ENCODE measurements around the gene EPN2.

Gene EPN2

DNA sequence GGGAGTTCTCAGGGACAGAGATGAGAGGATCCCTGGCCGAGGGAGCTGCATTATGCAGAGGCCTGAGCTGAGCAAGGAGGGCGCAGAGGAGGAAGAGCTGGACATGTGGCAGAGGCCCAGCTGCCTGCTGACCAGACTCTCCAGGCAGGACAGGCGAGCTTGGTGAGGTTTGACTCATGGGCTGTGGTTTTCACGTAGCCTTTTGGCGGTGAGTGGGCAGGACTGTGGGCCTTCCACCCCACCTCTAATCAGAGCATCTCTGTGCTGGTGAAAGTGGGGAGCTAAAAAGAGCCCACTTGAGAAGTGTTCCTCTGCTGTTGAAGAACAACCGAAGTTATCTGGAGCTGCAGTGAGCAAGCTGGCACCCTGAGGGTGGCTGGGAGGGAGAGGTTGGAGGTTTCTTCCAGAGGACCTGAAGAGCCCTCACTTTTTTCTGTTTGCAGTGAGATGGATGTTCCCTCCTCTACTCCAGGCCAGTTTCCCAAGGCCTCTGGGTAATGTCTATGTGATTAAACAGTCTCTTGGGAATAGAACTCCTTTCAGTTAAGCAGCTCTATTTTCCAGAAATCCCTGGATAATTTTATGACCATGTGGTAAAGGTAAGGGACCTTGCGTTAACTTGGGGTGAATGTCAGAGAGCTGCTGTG is 11.9 kb downstream of the EPN2 start:
- H3K36me3 ChIP-seq (replicated peaks): 0 out of 2 replicates have a peak, but pooled peaks cover 3% of the 10 kb centered on the region
- H3K9me3 ChIP-seq: no peaks in the 10 kb centered on the region
- DNase-seq (ENCODE audit: low spot score in 2 of 2): peak in 1 of 2 experiments; percentile 7
- no peak overlapping the region for H3K4me3 ChIP-seq
- H3K4me1 ChIP-seq: no peaks in the 10 kb centered on the region
- no peaks in the 10 kb centered on the region for H3K27me3 ChIP-seq (ENCODE audit: low read depth)
- in situ Hi-C loops (cut with MboI; ENCODE audit: low sequenced_read_pairs): no loop called here

DNA sequence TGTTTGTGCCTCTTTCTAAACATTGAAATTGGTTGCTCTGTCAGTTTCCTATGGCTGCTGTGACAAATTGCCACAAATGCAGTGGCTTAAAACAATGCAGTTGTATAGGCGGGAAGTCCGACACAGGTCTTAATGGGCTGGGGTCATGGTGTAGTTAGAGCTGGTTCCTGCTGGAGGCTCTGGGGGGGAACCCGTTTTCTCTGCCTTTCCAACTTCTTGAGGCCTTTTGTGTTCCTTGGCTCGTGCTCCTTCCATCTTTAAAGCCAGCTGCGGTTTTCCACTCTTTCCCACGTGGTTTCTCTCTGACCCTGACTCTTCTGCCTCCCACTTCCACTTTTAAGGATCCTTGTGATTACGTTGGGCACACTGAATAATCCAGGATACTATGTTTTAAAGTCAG is 12.5 kb downstream of the EPN2 start:
- no peak for DNase-seq (ENCODE audit: low spot score in 2 of 2)
- H3K27me3 ChIP-seq (ENCODE audit: low read depth): no peaks in the 10 kb centered on the region
- in situ Hi-C loops (cut with MboI; ENCODE audit: low sequenced_read_pairs): no loop called here

DNA sequence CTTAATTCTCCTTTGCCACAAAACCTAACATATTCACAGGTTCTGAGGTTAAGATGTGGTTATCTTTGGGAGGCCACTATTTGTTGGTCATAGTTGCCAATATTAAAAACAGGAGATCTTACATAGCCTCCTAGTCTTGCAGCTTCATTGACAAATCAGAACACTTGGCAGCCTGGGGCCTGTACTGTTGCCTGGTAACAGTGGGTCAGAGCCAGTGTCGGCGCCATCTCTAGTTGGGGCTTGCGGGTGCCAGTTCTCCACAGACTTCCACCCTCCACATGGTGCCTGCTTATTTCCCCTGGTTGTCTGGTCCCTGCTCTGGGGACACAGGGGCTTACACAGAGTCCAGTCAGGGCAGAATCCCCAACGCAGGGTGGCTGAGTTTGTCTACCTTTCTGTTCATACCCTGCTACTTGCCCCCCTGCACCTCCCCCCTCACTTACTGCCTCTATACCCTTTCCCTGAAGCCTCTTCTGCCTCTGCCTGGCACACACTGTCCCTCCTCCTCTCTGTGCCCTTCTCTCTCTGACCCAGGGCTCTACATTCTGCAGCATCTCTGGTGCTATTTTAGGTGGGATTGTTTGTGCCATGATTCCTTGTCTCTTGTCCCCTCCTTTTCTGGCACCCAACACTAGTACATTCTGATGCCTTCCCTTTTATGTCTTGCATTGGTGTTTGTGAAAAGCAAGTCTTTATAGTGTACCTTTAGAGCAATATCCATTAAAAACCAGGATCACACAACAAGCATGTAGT is 13.4 kb downstream of the EPN2 start:
- Histone ChIP-seq H3K4me1 (no peaks in the 10 kb centered on the region), H3K27me3 (ENCODE audit: low read depth) (no peaks in the 10 kb centered on the region), H3K9me3 (no peaks in the 10 kb centered on the region), H3K36me3 (replicated peaks) (0 out of 2 replicates have a peak, but pooled peaks cover 3% of the 10 kb centered on the region), H3K4me3 (no peak overlapping the region)
- in situ Hi-C loops (cut with MboI; ENCODE audit: low sequenced_read_pairs): no loop called here
- DNase-seq (ENCODE audit: low spot score in 2 of 2): no peak

More for the DNA sequence above, 12.5 kb downstream of the EPN2 start:
- no peaks in the 10 kb centered on the region for H3K9me3 ChIP-seq
- H3K4me1 ChIP-seq: no peaks in the 10 kb centered on the region
- no peak overlapping the region for H3K4me3 ChIP-seq
- H3K36me3 ChIP-seq (replicated peaks): 0 out of 2 replicates have a peak, but pooled peaks cover 3% of the 10 kb centered on the region

DNA sequence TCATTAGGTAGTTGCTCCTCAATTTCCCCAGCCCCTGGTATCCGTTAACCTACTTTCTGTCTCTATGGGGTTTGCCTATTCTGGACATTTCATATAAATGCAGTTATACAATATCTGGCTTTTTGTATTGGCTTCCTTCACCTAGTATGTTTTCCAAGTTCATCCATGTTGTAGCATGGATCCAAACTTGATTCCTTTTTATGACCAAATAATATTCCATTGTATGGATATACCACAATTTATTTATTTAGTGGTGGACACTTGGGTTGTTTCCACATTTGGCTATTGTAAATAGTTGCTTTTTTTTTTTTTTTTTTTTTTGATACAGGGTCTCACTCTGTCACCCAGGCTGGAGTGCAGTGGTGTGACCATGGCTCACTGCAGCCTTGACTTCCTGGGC is 15.9 kb downstream of the EPN2 start:
- no peak for DNase-seq (ENCODE audit: low spot score in 2 of 2)
- no peak overlapping the region for H3K4me3 ChIP-seq
- in situ Hi-C loops (cut with MboI; ENCODE audit: low sequenced_read_pairs): no loop called here
- no peaks in the 10 kb centered on the region for H3K9me3 ChIP-seq
- H3K27me3 ChIP-seq (ENCODE audit: low read depth): no peaks in the 10 kb centered on the region
- H3K36me3 ChIP-seq (replicated peaks): 0 out of 2 replicates have a peak, but pooled peaks cover 3% of the 10 kb centered on the region
- no peaks in the 10 kb centered on the region for H3K4me1 ChIP-seq

DNA sequence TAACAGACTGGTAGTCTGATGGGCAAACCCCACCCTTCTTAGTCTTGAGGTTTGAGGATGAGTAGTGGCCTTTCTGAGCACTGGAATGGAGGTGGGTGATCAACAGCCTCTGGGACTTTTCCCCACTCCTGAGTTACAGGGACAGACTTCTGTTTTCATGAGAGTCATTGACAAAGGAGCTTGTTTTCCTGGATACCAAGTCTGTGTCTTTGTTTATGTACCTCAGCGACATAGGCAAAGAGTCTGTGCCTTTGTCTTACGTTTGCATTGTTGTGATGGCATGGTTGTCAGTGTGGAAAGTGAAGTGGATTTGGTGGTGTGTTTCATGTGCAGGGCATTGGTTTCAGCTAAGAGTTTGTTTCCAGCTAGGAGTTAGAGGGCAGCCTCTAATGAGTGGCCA is 17.5 kb downstream of the EPN2 start:
- no peaks in the 10 kb centered on the region for H3K27me3 ChIP-seq (ENCODE audit: low read depth)
- in situ Hi-C loops (cut with MboI; ENCODE audit: low sequenced_read_pairs): no loop called here
- H3K36me3 ChIP-seq (replicated peaks): 0 out of 2 replicates have a peak, but pooled peaks cover 3% of the 10 kb centered on the region
- H3K9me3 ChIP-seq: no peaks in the 10 kb centered on the region
- DNase-seq (ENCODE audit: low spot score in 2 of 2): no peak
- no peaks in the 10 kb centered on the region for H3K4me1 ChIP-seq
- no peak overlapping the region for H3K4me3 ChIP-seq

DNA sequence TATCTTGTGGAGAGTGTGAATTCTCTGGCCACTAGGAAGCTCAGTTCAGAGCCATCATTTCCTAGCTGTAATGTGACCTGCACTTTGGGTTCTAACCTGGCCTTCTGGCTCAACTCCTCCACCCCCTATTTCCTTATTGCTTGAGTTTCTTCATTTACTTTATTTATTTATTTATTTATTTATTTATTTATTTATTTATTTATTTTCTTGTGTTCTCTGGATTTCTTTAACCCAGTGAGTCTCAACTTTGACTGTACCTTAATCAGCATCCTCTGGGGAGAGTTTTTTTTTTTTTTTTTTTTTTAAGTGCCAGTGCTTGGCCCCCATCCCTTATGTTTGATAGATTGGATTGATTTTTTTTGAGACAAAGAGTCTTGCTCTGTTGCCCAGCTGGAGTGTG is 18.1 kb downstream of the EPN2 start:
- Histone ChIP-seq H3K36me3 (replicated peaks) (0 out of 2 replicates have a peak, but pooled peaks cover 3% of the 10 kb centered on the region), H3K27me3 (ENCODE audit: low read depth) (no peaks in the 10 kb centered on the region), H3K4me3 (no peak overlapping the region), H3K9me3 (no peaks in the 10 kb centered on the region), H3K4me1 (no peaks in the 10 kb centered on the region)
- in situ Hi-C loops (cut with MboI; ENCODE audit: low sequenced_read_pairs): no loop called here
- DNase-seq (ENCODE audit: low spot score in 2 of 2): no peak

DNA sequence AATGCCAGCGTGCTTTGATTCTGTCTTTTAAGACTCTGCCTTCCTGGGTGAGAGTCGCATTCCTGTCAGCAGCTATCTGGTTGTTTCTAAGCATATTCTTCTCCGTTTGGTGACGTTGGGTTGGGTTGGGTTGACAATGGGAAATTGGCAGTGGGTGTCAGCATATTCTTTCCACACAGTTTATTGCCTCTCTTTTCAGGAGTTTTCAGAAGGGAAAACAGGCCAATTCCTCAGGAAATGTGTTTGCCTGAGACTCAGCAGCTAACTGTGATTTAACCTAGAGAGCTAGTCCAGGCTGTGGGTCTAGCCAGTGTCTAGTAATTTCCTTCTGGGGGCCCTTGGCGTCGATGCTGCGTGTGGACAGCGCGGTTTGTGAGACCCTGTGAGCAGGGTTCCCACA is 21.2 kb downstream of the EPN2 start:
- Histone ChIP-seq H3K27me3 (ENCODE audit: low read depth) (no peaks in the 10 kb centered on the region), H3K9me3 (no peaks in the 10 kb centered on the region), H3K36me3 (replicated peaks) (no peaks in the 10 kb centered on the region), H3K4me1 (no peaks in the 10 kb centered on the region), H3K4me3 (no peak overlapping the region)
- DNase-seq (ENCODE audit: low spot score in 2 of 2): no peak
- in situ Hi-C loops (cut with MboI; ENCODE audit: low sequenced_read_pairs): no loop called here

DNA sequence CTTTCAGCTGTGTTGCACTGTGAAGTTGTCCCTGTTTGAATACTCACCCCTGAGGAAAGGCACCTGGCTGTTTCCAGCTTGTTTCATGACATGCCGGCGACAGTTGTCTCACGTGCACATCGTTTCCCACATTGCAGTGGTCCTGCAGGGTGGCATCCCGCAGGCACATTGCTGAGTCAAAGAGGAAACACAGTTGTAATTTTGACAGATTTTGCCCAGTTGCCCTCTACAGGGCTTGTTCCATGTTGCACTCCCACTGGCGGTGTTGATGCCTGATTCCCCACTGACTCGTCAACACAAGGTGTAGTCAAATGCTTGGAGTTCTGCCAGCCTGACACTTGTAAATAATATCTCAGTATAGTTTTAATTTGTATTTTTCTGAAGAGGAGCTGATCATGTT is 23.8 kb downstream of the EPN2 start:
- DNase-seq (ENCODE audit: low spot score in 2 of 2): no peak
- Histone ChIP-seq H3K4me1 (no peaks in the 10 kb centered on the region), H3K36me3 (replicated peaks) (no peaks in the 10 kb centered on the region), H3K27me3 (ENCODE audit: low read depth) (no peaks in the 10 kb centered on the region), H3K9me3 (no peaks in the 10 kb centered on the region), H3K4me3 (no peak overlapping the region)
- in situ Hi-C loops (cut with MboI; ENCODE audit: low sequenced_read_pairs): no loop called here

DNA sequence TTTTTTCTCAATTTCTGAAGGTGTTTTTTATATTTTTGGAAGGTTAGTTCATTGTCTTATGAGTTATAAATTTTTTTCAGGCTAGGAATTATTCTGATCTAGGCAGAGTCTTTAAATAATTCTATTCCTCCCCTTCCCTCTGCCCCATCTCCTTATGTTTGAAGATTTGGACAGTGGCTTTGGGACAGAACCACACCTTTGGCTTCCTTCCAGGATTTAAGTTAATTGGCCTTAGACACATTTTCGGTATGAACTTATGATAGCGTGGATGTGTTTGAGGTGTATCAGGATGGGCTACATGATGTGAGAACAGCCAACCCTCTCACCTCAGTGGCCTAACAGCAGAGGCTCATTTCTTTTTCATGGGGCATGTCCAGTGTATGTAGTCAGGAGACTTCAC is 24.3 kb downstream of the EPN2 start:
- H3K4me1 ChIP-seq: no peaks in the 10 kb centered on the region
- H3K27me3 ChIP-seq (ENCODE audit: low read depth): no peaks in the 10 kb centered on the region
- no peaks in the 10 kb centered on the region for H3K36me3 ChIP-seq (replicated peaks)
- in situ Hi-C loops (cut with MboI; ENCODE audit: low sequenced_read_pairs): no loop called here
- no peak for DNase-seq (ENCODE audit: low spot score in 2 of 2)
- H3K4me3 ChIP-seq: no peak overlapping the region
- H3K9me3 ChIP-seq: no peaks in the 10 kb centered on the region

DNA sequence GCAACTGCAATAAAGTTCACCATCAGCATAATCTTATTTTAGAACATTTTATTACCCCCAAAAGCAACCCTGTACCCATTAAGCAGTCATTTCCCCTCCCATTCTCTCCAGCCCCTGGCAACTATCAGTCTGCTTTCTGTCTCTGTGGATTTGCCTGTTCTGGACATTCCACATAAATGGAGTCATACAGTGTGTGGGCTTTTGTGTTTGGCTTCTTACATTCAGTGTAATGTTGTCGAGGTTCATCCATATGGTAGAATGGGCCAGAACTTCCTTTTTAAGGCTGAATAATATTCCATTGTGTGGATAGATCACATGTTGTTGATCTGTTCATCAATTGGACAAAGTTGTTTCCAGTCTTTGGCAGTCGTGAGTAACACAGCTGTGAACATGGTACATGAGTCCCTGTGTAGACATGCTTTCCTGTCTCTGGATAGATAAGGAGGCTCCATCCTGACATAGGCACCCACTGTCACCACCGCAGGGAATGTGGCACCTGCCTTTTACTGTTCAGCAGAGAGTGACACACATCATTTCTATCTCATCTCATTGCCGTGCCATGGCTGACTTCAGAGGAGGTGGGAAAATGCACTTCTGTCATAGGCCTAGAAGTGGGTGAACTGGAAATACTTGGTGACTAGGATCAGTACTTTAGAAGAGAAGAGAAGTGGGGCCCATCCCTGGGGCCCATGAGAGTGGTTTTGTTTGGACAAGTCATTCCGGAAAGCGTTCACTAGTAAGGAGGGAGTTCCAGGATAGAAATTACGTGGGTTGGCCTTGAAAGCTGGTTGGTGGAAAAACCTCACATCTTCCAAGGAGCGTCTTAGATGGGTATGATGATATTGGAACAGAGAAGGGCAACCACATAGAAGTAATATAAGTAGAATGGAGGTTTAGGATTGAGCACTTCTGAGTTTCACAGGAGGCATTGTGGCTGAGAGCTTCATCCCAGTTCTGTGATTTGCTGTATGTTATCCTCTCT is 25.8 kb downstream of the EPN2 start:
- no peak for DNase-seq (ENCODE audit: low spot score in 2 of 2)
- no peaks in the 10 kb centered on the region for H3K27me3 ChIP-seq (ENCODE audit: low read depth)
- no peak overlapping the region for H3K4me3 ChIP-seq
- no peaks in the 10 kb centered on the region for H3K4me1 ChIP-seq
- no peaks in the 10 kb centered on the region for H3K9me3 ChIP-seq
- no peaks in the 10 kb centered on the region for H3K36me3 ChIP-seq (replicated peaks)
- in situ Hi-C loops (cut with MboI; ENCODE audit: low sequenced_read_pairs): no loop called here

DNA sequence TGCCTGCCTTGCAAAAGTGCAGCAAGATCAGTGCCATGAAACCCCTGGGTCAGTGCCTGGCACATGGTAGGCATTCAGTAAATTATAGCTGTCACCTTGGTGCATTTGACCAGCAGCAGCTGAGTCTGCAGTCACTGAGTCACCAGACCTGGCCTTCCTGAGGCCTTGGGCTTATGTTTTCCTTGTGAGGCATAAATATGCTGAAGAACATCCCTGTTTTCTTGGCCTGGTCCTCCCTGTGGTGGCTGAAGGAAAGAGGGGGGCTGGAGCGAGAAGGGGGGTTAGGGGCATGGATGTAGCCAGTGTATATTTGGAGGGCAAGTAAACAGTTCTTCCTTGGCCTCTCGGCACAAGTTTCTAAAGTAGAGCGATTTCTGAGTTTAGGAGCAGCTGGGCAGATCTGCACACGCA is 26.5 kb downstream of the EPN2 start:
- DNase-seq (ENCODE audit: low spot score in 2 of 2): no peak
- H3K27me3 ChIP-seq (ENCODE audit: low read depth): no peaks in the 10 kb centered on the region
- H3K9me3 ChIP-seq: no peaks in the 10 kb centered on the region
- H3K4me3 ChIP-seq: no peak overlapping the region
- no peaks in the 10 kb centered on the region for H3K36me3 ChIP-seq (replicated peaks)
- in situ Hi-C loops (cut with MboI; ENCODE audit: low sequenced_read_pairs): no loop called here
- no peaks in the 10 kb centered on the region for H3K4me1 ChIP-seq

DNA sequence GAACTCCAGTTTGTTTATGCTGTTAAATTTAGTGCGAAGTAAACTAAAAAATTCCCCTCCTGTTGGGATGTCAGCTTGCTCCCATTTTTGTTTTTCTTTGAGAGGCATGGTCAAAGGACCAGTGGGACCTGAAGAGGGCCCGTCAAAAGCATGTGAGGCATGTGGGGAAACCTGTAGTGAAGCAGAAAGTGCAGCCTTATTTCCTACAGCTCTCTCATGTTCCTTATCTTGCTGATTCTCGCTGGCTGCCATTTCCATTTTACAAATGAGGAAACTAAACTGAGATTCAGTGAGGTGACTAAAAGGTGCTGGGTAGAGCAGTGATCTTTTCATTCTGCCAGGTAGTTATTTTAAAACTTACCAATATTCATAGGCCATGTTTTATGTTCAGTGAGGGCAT is 27.1 kb downstream of the EPN2 start:
- H3K4me3 ChIP-seq: no peak overlapping the region
- H3K9me3 ChIP-seq: no peaks in the 10 kb centered on the region
- no peak for DNase-seq (ENCODE audit: low spot score in 2 of 2)
- peaks cover 5% of the 10 kb centered on the region for H3K4me1 ChIP-seq
- no peaks in the 10 kb centered on the region for H3K27me3 ChIP-seq (ENCODE audit: low read depth)
- in situ Hi-C loops (cut with MboI; ENCODE audit: low sequenced_read_pairs): no loop called here
- H3K36me3 ChIP-seq (replicated peaks): 0 out of 2 replicates have a peak, but pooled peaks cover 1% of the 10 kb centered on the region

DNA sequence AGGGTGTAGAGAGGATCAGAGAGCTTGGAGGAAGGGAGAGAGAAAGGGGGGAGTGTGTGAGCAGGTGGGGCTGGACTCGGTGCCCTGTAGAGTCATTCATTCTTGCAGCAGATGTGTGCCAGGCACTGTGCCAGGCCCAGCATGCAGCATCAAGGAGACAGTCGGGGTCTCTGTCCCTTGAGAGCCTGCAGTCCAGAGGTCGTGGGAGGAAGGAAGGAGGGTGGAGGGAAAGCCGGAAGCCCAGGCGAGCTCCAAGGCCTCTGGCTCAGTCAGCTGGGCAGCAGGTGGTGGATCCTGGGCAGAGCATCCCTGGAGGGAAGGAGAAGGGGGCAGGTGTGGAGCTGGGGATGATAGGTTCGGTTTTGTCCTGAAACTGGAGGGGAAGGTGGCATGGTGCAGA is 27.5 kb downstream of the EPN2 start:
- no peak for DNase-seq (ENCODE audit: low spot score in 2 of 2)
- no peaks in the 10 kb centered on the region for H3K9me3 ChIP-seq
- H3K4me3 ChIP-seq: no peak overlapping the region
- in situ Hi-C loops (cut with MboI; ENCODE audit: low sequenced_read_pairs): no loop called here
- no peaks in the 10 kb centered on the region for H3K27me3 ChIP-seq (ENCODE audit: low read depth)
- peaks cover 9% of the 10 kb centered on the region for H3K4me1 ChIP-seq
- 0 out of 2 replicates have a peak, but pooled peaks cover 3% of the 10 kb centered on the region for H3K36me3 ChIP-seq (replicated peaks)

Measured in HAP-1 (cell line).